Daoy (cell line): ENCODE data around the gene SAG. TPM values are rescaled to one million over a fixed set of nuclear protein-coding genes. Genes with fewer than 3 reads are reported as not detected.
"Not testable (repeated sequence)": the region's sequence is repeated elsewhere in the genome, so short reads cannot be mapped to it uniquely, and the experiment has no call there.

Source experiments
- DNase-seq: peaks from one replicate; pipeline ENCODE4 v3.0.0-alpha.2; 2015; ENCODE audit warnings: low read depth
- total RNA-seq: library from RNA; depleted of rRNA; stranded (reverse); fragments of >200 nt; shearing (Covaris generic); gene quantifications from 2 replicates; pipeline ENCODE4 v1.2.3, GENCODE V29; 2014

The SAG gene
- total RNA-seq, 1 experiment from 2014 or later = not detected

DNA sequence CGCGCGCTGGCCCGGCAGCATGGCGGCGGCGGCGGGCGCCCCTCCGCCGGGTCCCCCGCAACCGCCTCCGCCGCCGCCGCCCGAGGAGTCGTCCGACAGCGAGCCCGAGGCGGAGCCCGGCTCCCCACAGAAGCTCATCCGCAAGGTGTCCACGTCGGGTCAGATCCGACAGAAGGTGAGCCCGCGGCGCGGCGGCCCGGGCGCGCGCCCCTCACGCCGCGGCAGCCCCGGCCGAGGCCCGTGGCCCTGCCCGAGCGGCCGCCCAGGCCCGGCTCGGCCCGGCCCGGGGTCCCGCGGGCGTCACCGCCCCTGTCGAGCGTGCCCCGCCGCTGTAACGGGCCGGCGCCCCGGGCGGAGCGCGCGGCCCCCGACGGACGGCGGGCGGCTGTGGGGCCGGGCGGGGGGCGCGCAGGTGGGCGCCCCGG is 46.9 kb downstream of the SAG start:
- no peak for DNase-seq

GRCh38 chr2:233354971-233355574 is 47.5 kb downstream of the SAG start:
- peak; percentile 20 for DNase-seq

- no peak for DNase-seq
Observed at GRCh38 chr2:233355916-233356315, 48.3 kb downstream of the SAG start.

DNA sequence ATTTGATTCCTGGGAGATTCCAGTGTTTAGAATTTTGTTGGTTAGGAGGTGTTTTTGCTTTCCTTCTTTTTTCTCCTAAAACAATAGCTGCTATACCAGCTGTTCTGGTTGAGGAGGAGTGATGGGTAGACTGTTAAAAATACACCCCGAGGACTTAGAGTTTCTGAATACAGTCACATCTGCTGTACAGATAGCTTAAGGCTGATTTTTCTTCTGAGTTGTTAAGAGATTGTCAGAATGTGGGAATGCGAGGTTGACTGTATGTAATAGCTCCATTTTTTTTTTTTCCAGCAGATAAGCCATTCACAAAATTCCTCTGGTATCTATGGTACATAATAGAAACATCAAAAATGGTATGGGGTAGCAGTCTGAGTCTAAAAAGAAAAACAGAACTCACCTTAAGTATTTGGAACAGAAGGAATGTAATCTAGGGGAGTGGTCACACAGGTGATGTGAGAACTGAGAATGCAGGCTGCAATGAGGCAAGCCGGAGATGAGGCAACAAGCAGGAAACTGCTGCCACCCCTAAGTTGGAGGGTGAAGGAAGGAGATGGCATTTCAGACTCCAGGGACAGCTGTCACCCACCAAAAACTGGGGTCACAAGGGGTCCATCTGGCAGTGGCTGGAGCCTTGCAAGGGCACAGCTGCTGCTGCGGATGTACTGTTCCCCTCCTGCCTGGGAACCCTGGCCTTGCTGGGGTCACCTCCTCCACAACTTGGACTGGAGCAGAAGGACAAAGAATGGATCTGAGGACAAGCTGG is 49.1 kb downstream of the SAG start:
- DNase-seq = no peak

DNA sequence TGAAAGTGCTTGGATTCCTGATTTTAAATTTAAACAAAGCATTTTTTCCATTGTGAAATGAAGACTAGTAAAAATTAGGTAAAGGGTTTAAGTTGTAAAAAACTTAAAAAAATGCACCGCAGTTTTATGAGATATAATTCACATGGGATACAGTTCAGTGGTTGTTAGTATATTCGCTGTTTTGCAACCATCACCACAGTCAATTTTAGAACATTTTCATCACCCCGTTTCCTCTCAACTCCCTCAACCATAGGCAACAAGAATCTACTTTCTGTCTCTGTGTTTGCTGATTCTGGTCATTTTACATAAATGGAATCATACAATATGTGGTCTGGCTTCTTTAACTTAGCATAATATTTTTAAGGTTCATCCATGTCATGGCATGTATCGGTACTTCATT is 50.7 kb downstream of the SAG start:
- no peak for DNase-seq

GRCh38 chr2:233358947-233359346 is 51.3 kb downstream of the SAG start:
- DNase-seq = no peak

GRCh38 chr2:233359823-233360222 is 52.2 kb downstream of the SAG start:
- no peak for DNase-seq

DNA sequence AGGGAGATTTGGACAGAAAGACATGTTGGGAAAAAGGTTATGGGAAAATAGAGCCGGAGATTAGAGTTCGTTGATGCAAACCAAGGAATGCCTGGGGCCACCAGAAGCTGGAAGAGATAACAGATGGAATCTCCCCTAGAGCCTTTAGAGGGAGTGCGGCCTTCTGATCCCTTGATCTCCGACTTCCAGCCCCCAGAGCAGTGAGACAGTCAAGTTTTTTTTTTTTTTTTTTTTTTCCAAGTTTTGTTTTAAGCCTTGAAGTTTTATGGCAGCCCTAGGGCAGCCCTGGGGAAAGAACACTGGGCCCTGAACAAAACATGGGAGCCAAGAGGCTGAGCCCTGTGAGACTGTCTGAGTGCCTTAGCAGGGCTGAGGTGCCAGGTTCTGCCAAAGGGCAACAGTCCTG is 53.2 kb downstream of the SAG start:
- DNase-seq = no peak

DNA sequence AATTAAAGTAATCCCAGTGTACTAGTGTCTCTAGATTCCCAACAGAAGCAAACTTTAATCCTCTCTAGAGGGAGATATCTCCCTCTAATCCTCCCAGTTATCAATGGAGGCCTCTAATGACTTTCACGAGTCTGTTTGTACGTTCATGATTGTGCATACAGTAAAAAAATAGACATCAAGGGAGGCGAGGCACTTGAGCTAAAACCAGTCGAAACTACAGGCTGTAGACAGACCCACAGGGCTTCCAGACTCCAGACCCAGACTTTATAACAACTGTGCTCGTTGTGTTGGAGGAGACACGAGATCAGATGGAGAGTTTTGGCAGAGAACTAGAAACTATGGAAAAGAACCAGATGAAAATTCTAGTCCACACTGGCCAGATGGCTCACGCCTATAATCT is 53.7 kb downstream of the SAG start:
- DNase-seq = no peak

DNA sequence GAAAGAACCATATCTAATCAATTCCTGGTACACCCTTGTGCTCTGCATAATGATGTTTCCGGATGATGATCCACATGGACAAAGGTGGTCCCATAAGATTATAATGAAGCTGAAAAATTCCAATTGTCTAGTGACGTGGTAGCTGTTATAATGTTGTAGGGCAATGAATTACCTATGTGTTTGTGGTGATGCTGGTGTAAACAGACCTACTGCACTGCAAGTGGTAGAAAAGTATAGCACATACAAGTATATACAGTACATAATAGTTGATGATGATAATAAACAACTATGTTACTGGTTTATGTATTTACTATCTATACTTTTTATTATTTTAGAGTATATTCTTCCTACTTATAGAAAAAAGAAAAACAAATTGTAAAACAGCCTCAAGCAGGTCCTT is 55.1 kb downstream of the SAG start:
- DNase-seq = no peak

DNA sequence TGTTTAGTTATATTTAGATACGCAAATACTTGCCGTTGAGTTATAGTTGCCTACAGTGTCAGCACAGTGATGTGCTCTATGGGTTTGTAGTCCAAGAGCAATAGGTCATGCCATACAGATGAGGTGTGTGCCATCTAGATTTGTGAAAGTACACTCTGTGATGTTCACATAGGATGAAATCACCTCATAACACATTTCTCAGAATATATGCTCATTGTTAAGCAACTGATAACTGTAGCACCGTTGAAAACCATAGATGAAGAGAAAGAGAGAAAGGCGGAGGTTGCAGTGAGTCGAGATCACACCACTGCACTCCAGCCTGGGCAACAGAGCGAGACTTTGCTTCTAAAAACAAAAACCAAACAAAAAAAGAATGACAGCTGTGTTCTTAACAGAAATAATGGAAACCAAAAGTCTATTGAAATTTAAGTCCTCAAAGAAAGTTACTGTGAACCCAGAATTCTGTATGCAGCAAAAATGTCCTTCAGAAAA is 56.2 kb downstream of the SAG start:
- DNase-seq = no peak

GRCh38 chr2:233365861-233366520 is 58.4 kb downstream of the SAG start:
- DNase-seq = no peak

- DNase-seq = no peak
Observed at GRCh38 chr2:233367586-233367985, 60.0 kb downstream of the SAG start.

DNA sequence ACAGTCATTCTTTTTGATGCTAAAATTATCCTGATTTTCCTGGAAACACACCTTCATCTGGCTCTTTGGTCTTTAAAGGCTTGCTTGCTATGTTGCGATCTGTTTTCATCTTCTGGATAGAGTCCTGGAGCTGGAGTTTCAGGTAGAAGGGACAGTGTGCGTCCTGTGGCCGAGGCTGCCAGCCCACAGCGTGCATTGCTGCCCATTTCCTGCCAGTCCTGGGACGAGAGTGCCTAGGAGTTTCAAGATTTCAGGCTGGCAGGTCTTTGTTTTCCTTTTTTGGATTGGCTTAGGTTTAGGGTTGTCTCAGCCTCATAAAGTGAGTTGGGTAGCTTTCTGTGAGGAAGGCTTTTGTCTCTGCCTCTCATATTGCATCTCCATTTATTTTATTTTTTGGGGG is 61.1 kb downstream of the SAG start:
- DNase-seq = no peak

GRCh38 chr2:233369462-233369861 is 61.8 kb downstream of the SAG start:
- DNase-seq = no peak

GRCh38 chr2:233369897-233370685 is 62.5 kb downstream of the SAG start:
- DNase-seq = no peak

DNA sequence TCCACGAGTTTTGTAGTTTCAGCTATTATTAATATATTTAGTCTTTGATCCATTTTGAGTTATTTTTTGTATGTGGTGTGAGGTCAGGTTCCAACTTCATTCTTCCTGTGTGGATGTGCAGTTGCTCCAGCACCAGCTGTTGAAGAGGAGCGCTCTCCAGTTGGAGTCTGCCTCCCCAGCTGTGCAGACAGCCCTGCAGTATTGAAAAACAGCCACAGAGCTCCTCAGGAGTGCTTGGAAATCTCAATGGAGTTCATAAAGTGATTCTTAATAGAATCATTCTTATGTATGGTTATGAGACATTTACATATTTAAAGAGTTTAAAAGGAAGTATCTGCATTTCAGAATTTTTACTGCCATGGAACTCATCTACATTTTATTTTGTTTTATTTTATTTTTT is 64.0 kb downstream of the SAG start:
- DNase-seq = no peak

GRCh38 chr2:233372855-233373254 is 65.2 kb downstream of the SAG start:
- DNase-seq = no peak

GRCh38 chr2:233373316-233373715 is 65.7 kb downstream of the SAG start:
- no peak for DNase-seq

GRCh38 chr2:233374776-233375175 is 67.2 kb downstream of the SAG start:
- not testable (repeated sequence) for DNase-seq

DNA sequence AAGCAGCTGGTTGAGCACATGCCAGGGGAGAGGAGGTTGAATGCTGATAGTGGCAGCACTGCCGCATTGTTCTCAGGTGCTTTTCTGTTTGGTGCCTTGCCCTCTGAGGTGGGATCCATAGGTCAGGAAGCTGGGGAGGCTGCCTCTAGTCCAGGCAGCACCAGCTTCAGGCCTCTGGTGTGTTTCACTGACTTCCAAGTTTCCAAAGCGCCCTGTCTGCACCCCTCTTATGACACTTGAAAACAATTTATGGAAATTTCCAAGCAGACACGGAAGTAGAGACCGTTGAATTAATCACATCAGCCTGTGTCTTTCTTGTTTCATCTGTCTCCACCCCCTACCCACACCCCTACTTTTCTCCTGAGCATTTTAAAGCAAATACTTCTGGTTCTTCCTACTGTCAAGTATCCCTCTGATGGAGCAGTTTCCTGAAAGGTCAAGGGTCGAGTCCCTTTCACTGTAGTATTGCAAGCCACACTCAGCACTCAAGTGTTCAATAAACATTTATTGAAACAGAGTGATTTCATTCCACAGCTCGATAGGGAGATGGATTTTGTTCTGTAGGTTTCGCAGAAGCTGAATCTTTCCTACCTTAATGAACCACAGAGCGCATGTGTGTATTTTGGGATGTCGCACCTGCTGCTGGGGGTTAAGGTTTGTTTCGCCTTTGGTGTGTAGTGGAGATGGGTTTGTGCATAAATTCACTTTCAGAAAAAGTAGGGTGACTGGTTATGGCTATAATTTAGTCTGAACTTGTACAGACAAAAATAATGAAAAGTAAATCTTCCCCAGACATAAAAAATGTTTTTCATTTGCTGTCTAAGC is 68.1 kb downstream of the SAG start:
- DNase-seq = no peak
